Measurements from ENCODE around the gene CDC42SE2.
"Not testable (repeated sequence)": the region's sequence is repeated elsewhere in the genome, so short reads cannot be mapped to it uniquely, and the experiment has no call there.

Gene CDC42SE2

GRCh38 chr5:131321066-131321465 lies 57.2 kb downstream of the CDC42SE2 start:
- Histone ChIP-seq H3K9ac (ENCODE audit: low read length) (no peak overlapping the region), H3K4me1 (ENCODE audit: control insufficient read depth, insufficient read depth, low read length) (peaks cover 14% of the 10 kb centered on the region; the same call in 1 of the 2 replicates), H3K9me3 (ENCODE audit: control insufficient read depth, insufficient read depth, low read depth, low read length) (peaks cover 12% of the 10 kb centered on the region; the same call in 1 of the 2 replicates), H3K4me3 (ENCODE audit: low read depth, low read length) (no peak overlapping the region), H3K36me3 (ENCODE audit: control insufficient read depth, insufficient read depth, low read length) (no peaks in the 10 kb centered on the region), H3K27ac (ENCODE audit: low read depth, low read length) (no peak overlapping the region), H3K27me3 (ENCODE audit: control insufficient read depth, insufficient read depth, low read length) (no peaks in the 10 kb centered on the region)

GRCh38 chr5:131322926-131323325 lies 59.1 kb downstream of the CDC42SE2 start:
- H3K4me1 ChIP-seq (ENCODE audit: control insufficient read depth, insufficient read depth, low read length) = peaks cover 14% of the 10 kb centered on the region; the same call in 1 of the 2 replicates
- H3K27ac ChIP-seq (ENCODE audit: low read depth, low read length) = no peak overlapping the region
- H3K4me3 ChIP-seq (ENCODE audit: low read depth, low read length) = no peak overlapping the region
- no peaks in the 10 kb centered on the region for H3K36me3 ChIP-seq (ENCODE audit: control insufficient read depth, insufficient read depth, low read length)
- peaks cover 12% of the 10 kb centered on the region; the same call in 1 of the 2 replicates for H3K9me3 ChIP-seq (ENCODE audit: control insufficient read depth, insufficient read depth, low read depth, low read length)
- H3K9ac ChIP-seq (ENCODE audit: low read length) = no peak overlapping the region
- no peaks in the 10 kb centered on the region for H3K27me3 ChIP-seq (ENCODE audit: control insufficient read depth, insufficient read depth, low read length)

GRCh38 chr5:131323378-131323777 lies 59.5 kb downstream of the CDC42SE2 start:
- Histone ChIP-seq H3K9ac (ENCODE audit: low read length) (no peak overlapping the region), H3K27ac (ENCODE audit: low read depth, low read length) (0 out of 2 replicates have a peak overlapping the region, but pooled peaks have one; percentile 41), H3K9me3 (ENCODE audit: control insufficient read depth, insufficient read depth, low read depth, low read length) (peaks cover 8% of the 10 kb centered on the region; the same call in 1 of the 2 replicates), H3K27me3 (ENCODE audit: control insufficient read depth, insufficient read depth, low read length) (no peaks in the 10 kb centered on the region), H3K4me1 (ENCODE audit: control insufficient read depth, insufficient read depth, low read length) (peaks cover 14% of the 10 kb centered on the region; the same call in 1 of the 2 replicates), H3K4me3 (ENCODE audit: low read depth, low read length) (no peak overlapping the region), H3K36me3 (ENCODE audit: control insufficient read depth, insufficient read depth, low read length) (no peaks in the 10 kb centered on the region)

GRCh38 chr5:131324303-131324702 lies 60.5 kb downstream of the CDC42SE2 start:
- H3K36me3 ChIP-seq (ENCODE audit: control insufficient read depth, insufficient read depth, low read length) = no peaks in the 10 kb centered on the region

GRCh38 chr5:131328536-131329285 lies 64.9 kb downstream of the CDC42SE2 start:
- H3K4me1 ChIP-seq (ENCODE audit: control insufficient read depth, insufficient read depth, low read length) = peaks cover 8% of the 10 kb centered on the region; the same call in 1 of the 2 replicates
- H3K9me3 ChIP-seq (ENCODE audit: control insufficient read depth, insufficient read depth, low read depth, low read length) = no peaks in the 10 kb centered on the region
- H3K9ac ChIP-seq (ENCODE audit: low read length) = no peak overlapping the region
- no peak overlapping the region for H3K4me3 ChIP-seq (ENCODE audit: low read depth, low read length)
- H3K27ac ChIP-seq (ENCODE audit: low read depth, low read length) = no peak overlapping the region
- H3K36me3 ChIP-seq (ENCODE audit: control insufficient read depth, insufficient read depth, low read length) = no peaks in the 10 kb centered on the region
- H3K27me3 ChIP-seq (ENCODE audit: control insufficient read depth, insufficient read depth, low read length) = no peaks in the 10 kb centered on the region

More at GRCh38 chr5:131324303-131324702, 60.5 kb downstream of the CDC42SE2 start:
- no peak overlapping the region for H3K4me3 ChIP-seq (ENCODE audit: low read depth, low read length)
- H3K27ac ChIP-seq (ENCODE audit: low read depth, low read length) = 0 out of 2 replicates have a peak overlapping the region, but pooled peaks have one; percentile 41
- H3K9ac ChIP-seq (ENCODE audit: low read length) = no peak overlapping the region
- peaks cover 4% of the 10 kb centered on the region; the same call in 1 of the 2 replicates for H3K9me3 ChIP-seq (ENCODE audit: control insufficient read depth, insufficient read depth, low read depth, low read length)
- H3K4me1 ChIP-seq (ENCODE audit: control insufficient read depth, insufficient read depth, low read length) = peaks cover 14% of the 10 kb centered on the region; the same call in 1 of the 2 replicates
- no peaks in the 10 kb centered on the region for H3K27me3 ChIP-seq (ENCODE audit: control insufficient read depth, insufficient read depth, low read length)

- H3K4me1 ChIP-seq (ENCODE audit: control insufficient read depth, insufficient read depth, low read length) = peaks cover 3% of the 10 kb centered on the region; the same call in 1 of the 2 replicates
- no peak overlapping the region for H3K4me3 ChIP-seq (ENCODE audit: low read depth, low read length)
- no peak overlapping the region for H3K9ac ChIP-seq (ENCODE audit: low read length)
- no peak overlapping the region for H3K27ac ChIP-seq (ENCODE audit: low read depth, low read length)
- no peaks in the 10 kb centered on the region for H3K27me3 ChIP-seq (ENCODE audit: control insufficient read depth, insufficient read depth, low read length)
- no peaks in the 10 kb centered on the region for H3K9me3 ChIP-seq (ENCODE audit: control insufficient read depth, insufficient read depth, low read depth, low read length)
- no peaks in the 10 kb centered on the region for H3K36me3 ChIP-seq (ENCODE audit: control insufficient read depth, insufficient read depth, low read length)
Measured at GRCh38 chr5:131329286-131329560, 65.4 kb downstream of the CDC42SE2 start.

- Histone ChIP-seq H3K9ac (ENCODE audit: low read length) (no peak overlapping the region), H3K4me1 (ENCODE audit: control insufficient read depth, insufficient read depth, low read length) (no peaks in the 10 kb centered on the region), H3K36me3 (ENCODE audit: control insufficient read depth, insufficient read depth, low read length) (no peaks in the 10 kb centered on the region), H3K27me3 (ENCODE audit: control insufficient read depth, insufficient read depth, low read length) (no peaks in the 10 kb centered on the region), H3K4me3 (ENCODE audit: low read depth, low read length) (no peak overlapping the region), H3K27ac (ENCODE audit: low read depth, low read length) (no peak overlapping the region), H3K9me3 (ENCODE audit: control insufficient read depth, insufficient read depth, low read depth, low read length) (no peaks in the 10 kb centered on the region)
Measured at GRCh38 chr5:131330031-131330430, 66.2 kb downstream of the CDC42SE2 start.

GRCh38 chr5:131335756-131336155 lies 71.9 kb downstream of the CDC42SE2 start:
- not testable (repeated sequence) for H3K4me3 ChIP-seq (ENCODE audit: low read depth, low read length); H3K27ac ChIP-seq (ENCODE audit: low read depth, low read length)
- peaks cover 20% of the 10 kb centered on the region for H3K9me3 ChIP-seq (ENCODE audit: control insufficient read depth, insufficient read depth, low read depth, low read length)

GRCh38 chr5:131336801-131337200 lies 72.9 kb downstream of the CDC42SE2 start:
- H3K36me3 ChIP-seq (ENCODE audit: control insufficient read depth, insufficient read depth, low read length); H3K4me1 ChIP-seq (ENCODE audit: control insufficient read depth, insufficient read depth, low read length); H3K9ac ChIP-seq (ENCODE audit: low read length); H3K27ac ChIP-seq (ENCODE audit: low read depth, low read length); H3K27me3 ChIP-seq (ENCODE audit: control insufficient read depth, insufficient read depth, low read length); H3K4me3 ChIP-seq (ENCODE audit: low read depth, low read length): not testable (repeated sequence)
- peaks cover 22% of the 10 kb centered on the region for H3K9me3 ChIP-seq (ENCODE audit: control insufficient read depth, insufficient read depth, low read depth, low read length)

More at GRCh38 chr5:131335756-131336155, 71.9 kb downstream of the CDC42SE2 start:
- H3K4me1 ChIP-seq (ENCODE audit: control insufficient read depth, insufficient read depth, low read length); H3K36me3 ChIP-seq (ENCODE audit: control insufficient read depth, insufficient read depth, low read length); H3K9ac ChIP-seq (ENCODE audit: low read length); H3K27me3 ChIP-seq (ENCODE audit: control insufficient read depth, insufficient read depth, low read length): not testable (repeated sequence)

GRCh38 chr5:131337240-131338050 lies 73.6 kb downstream of the CDC42SE2 start:
- H3K9ac ChIP-seq (ENCODE audit: low read length); H3K4me1 ChIP-seq (ENCODE audit: control insufficient read depth, insufficient read depth, low read length); H3K4me3 ChIP-seq (ENCODE audit: low read depth, low read length); H3K27ac ChIP-seq (ENCODE audit: low read depth, low read length); H3K36me3 ChIP-seq (ENCODE audit: control insufficient read depth, insufficient read depth, low read length); H3K27me3 ChIP-seq (ENCODE audit: control insufficient read depth, insufficient read depth, low read length): not testable (repeated sequence)
- peaks cover 22% of the 10 kb centered on the region for H3K9me3 ChIP-seq (ENCODE audit: control insufficient read depth, insufficient read depth, low read depth, low read length)

GRCh38 chr5:131338051-131338453 lies 74.2 kb downstream of the CDC42SE2 start:
- H3K27me3 ChIP-seq (ENCODE audit: control insufficient read depth, insufficient read depth, low read length) = no peaks in the 10 kb centered on the region

More at GRCh38 chr5:131338051-131338453, 74.2 kb downstream of the CDC42SE2 start:
- no peak overlapping the region for H3K27ac ChIP-seq (ENCODE audit: low read depth, low read length)
- peaks cover 27% of the 10 kb centered on the region for H3K9me3 ChIP-seq (ENCODE audit: control insufficient read depth, insufficient read depth, low read depth, low read length)
- no peak overlapping the region for H3K4me3 ChIP-seq (ENCODE audit: low read depth, low read length)
- no peaks in the 10 kb centered on the region for H3K4me1 ChIP-seq (ENCODE audit: control insufficient read depth, insufficient read depth, low read length)
- no peaks in the 10 kb centered on the region; the same call in 1 of the 2 replicates for H3K36me3 ChIP-seq (ENCODE audit: control insufficient read depth, insufficient read depth, low read length)
- H3K9ac ChIP-seq (ENCODE audit: low read length) = no peak overlapping the region
